ENCODE data around the gene BICD1. TPM values are rescaled to one million over a fixed set of nuclear protein-coding genes. Genes with fewer than 3 reads are reported as not detected.

The BICD1 gene
- total and polyA plus RNA-seq, 2 donors from 2014 or later: 3.8 to 36.7 TPM

DNA sequence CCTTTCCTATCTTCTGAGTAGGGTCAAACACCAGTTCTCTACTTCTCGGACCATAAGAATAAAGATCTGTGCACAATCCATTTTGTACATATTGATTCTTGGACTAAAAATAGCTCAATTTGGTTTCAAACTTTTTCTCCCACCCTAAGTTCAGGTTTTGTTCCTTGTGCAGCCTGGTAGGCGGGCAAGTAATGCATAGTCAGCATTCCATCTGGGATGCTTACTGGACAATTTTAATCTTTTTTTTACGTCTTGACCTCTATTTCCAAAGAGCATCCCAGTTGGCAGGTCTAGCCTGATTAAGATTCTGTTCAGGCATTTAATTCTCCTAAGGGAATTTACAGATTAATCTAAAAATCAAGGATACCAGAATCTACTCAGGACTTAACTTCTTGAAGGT is 126.9 kb downstream of the BICD1 start:
- TF ChIP-seq, protein P1, sequence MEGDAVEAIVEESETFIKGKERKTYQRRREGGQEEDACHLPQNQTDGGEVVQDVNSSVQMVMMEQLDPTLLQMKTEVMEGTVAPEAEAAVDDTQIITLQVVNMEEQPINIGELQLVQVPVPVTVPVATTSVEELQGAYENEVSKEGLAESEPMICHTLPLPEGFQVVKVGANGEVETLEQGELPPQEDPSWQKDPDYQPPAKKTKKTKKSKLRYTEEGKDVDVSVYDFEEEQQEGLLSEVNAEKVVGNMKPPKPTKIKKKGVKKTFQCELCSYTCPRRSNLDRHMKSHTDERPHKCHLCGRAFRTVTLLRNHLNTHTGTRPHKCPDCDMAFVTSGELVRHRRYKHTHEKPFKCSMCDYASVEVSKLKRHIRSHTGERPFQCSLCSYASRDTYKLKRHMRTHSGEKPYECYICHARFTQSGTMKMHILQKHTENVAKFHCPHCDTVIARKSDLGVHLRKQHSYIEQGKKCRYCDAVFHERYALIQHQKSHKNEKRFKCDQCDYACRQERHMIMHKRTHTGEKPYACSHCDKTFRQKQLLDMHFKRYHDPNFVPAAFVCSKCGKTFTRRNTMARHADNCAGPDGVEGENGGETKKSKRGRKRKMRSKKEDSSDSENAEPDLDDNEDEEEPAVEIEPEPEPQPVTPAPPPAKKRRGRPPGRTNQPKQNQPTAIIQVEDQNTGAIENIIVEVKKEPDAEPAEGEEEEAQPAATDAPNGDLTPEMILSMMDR (IDR thresholded peaks at IDR 0.05; ENCODE audit: borderline replicate concordance, extremely low read depth, insufficient read depth): no peak
- Histone ChIP-seq H3K4me3 (ENCODE audit: low read length in 3 of 3) (no peak overlapping the region), H3K36me3 (ENCODE audit: control insufficient read depth in 2 of 3, insufficient read depth in 3 of 3, low read length in 3 of 3) (no peaks in the 10 kb centered on the region), H3K27ac (ENCODE audit: low read depth in 2 of 2, low read length in 2 of 2) (no peak overlapping the region), H3K27me3 (ENCODE audit: control insufficient read depth, insufficient read depth, low read length) (no peaks in the 10 kb centered on the region), H3K9ac (ENCODE audit: low read length in 3 of 3) (no peak overlapping the region), H3K4me1 (ENCODE audit: control insufficient read depth in 2 of 3, insufficient read depth in 2 of 3, low read depth in 1 of 3, low read length in 3 of 3) (no peaks in the 10 kb centered on the region), H3K9me3 (ENCODE audit: control insufficient read depth in 2 of 3, insufficient read depth in 1 of 3, low read length in 3 of 3) (peaks cover 0 to 8% (median 0%) of the 10 kb centered on the region in 3 donors)
- no peak for FAIRE-seq
- intact Hi-C loops (cut with DNase I): no loop called here
- no peak for DNase-seq

DNA sequence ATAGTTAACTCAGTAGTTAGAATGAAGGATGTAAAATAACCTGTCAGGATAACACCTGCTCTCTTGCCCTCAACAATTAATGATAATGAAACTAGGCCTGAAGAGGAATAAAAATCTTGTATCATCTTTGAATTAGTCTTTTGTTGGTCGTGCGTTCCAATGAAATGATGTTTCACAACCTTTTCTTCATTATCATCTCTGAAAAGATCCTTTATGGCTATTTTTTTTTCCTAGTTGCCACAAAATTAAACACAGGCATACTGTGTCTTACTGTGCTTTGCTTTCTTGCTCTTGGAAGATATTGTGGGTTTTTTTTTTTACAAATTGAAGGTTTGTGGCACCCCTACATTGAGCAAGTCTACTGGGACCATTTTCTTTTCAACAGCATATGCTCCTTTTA is 128.6 kb downstream of the BICD1 start:
- H3K27me3 ChIP-seq (ENCODE audit: control insufficient read depth, insufficient read depth, low read length): no peaks in the 10 kb centered on the region

DNA sequence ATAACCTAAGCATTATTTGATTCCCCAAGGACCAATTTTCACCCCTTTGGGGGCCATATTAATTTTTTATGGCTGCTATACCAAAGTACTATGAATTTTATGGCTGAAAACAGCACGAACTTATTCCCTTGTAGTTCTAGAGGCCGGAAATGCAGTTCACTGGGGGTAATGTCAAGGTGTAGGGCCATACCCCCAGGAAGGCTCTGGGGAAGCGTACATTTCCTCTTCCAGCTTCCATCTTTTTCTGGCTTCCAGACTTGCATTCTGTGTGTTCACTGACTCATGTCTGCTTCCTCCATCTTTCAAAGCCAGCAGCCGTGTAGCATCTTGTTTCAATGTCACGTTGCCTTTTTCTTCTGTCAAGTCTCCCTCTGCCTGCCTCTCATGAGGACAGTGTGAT is 133.5 kb downstream of the BICD1 start:
- no peak overlapping the region for H3K9ac ChIP-seq (ENCODE audit: low read length in 3 of 3)
- no peak overlapping the region for H3K27ac ChIP-seq (ENCODE audit: low read depth in 2 of 2, low read length in 2 of 2)
- DNase-seq (peak in 3 of 5 donors; percentile 34 to 55 (median 52)), FAIRE-seq (no peak)
- H3K36me3 ChIP-seq (ENCODE audit: control insufficient read depth in 2 of 3, insufficient read depth in 3 of 3, low read length in 3 of 3): no peaks in the 10 kb centered on the region
- TF ChIP-seq, protein P1 (IDR thresholded peaks at IDR 0.05; ENCODE audit: borderline replicate concordance, extremely low read depth, insufficient read depth): no peak
- H3K27me3 ChIP-seq (ENCODE audit: control insufficient read depth, insufficient read depth, low read length): no peaks in the 10 kb centered on the region
- H3K4me1 ChIP-seq (ENCODE audit: control insufficient read depth in 2 of 3, insufficient read depth in 2 of 3, low read depth in 1 of 3, low read length in 3 of 3): no peaks in the 10 kb centered on the region
- intact Hi-C loops (cut with DNase I): no loop called here
- peaks cover 0 to 8% (median 0%) of the 10 kb centered on the region in 3 donors for H3K9me3 ChIP-seq (ENCODE audit: control insufficient read depth in 2 of 3, insufficient read depth in 1 of 3, low read length in 3 of 3)
- no peak overlapping the region for H3K4me3 ChIP-seq (ENCODE audit: low read length in 3 of 3)

More for the DNA sequence above, 128.6 kb downstream of the BICD1 start:
- H3K4me1 ChIP-seq (ENCODE audit: control insufficient read depth in 2 of 3, insufficient read depth in 2 of 3, low read depth in 1 of 3, low read length in 3 of 3): no peaks in the 10 kb centered on the region
- H3K36me3 ChIP-seq (ENCODE audit: control insufficient read depth in 2 of 3, insufficient read depth in 3 of 3, low read length in 3 of 3): no peaks in the 10 kb centered on the region
- H3K27ac ChIP-seq (ENCODE audit: low read depth in 2 of 2, low read length in 2 of 2): no peak overlapping the region
- H3K4me3 ChIP-seq (ENCODE audit: low read length in 3 of 3): no peak overlapping the region
- H3K9me3 ChIP-seq (ENCODE audit: control insufficient read depth in 2 of 3, insufficient read depth in 1 of 3, low read length in 3 of 3): peaks cover 0 to 8% (median 0%) of the 10 kb centered on the region in 3 donors
- TF ChIP-seq, protein P1 (IDR thresholded peaks at IDR 0.05; ENCODE audit: borderline replicate concordance, extremely low read depth, insufficient read depth): no peak
- DNase-seq (no peak), FAIRE-seq (no peak)
- H3K9ac ChIP-seq (ENCODE audit: low read length in 3 of 3): no peak overlapping the region
- intact Hi-C loops (cut with DNase I): no loop called here

DNA sequence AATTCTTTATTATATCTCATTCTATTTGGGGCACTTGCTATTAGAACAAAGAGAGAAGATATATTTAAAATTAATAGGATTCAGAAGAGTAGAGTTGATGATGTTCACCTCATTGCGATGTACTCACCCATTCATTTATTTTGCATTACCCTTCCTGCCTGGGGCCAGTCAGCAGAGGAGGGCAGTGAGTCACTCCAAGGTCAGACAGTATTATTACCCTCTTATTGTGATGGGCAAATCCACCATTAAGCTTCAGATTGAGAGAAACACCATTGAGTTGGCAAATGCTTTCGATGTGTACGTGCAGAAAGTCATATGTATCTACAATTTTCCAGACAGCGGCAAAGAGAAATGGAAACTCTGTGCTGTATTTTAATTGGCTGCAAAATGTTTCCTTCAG is 134.2 kb downstream of the BICD1 start:
- H3K9ac ChIP-seq (ENCODE audit: low read length in 3 of 3): no peak overlapping the region
- no peaks in the 10 kb centered on the region for H3K4me1 ChIP-seq (ENCODE audit: control insufficient read depth in 2 of 3, insufficient read depth in 2 of 3, low read depth in 1 of 3, low read length in 3 of 3)
- no peaks in the 10 kb centered on the region for H3K36me3 ChIP-seq (ENCODE audit: control insufficient read depth in 2 of 3, insufficient read depth in 3 of 3, low read length in 3 of 3)
- DNase-seq (no peak), FAIRE-seq (no peak)
- no peak overlapping the region for H3K4me3 ChIP-seq (ENCODE audit: low read length in 3 of 3)
- TF ChIP-seq, protein P1 (IDR thresholded peaks at IDR 0.05; ENCODE audit: borderline replicate concordance, extremely low read depth, insufficient read depth): no peak
- H3K27ac ChIP-seq (ENCODE audit: low read depth in 2 of 2, low read length in 2 of 2): no peak overlapping the region
- H3K27me3 ChIP-seq (ENCODE audit: control insufficient read depth, insufficient read depth, low read length): no peaks in the 10 kb centered on the region
- intact Hi-C loops (cut with DNase I): no loop called here
- peaks cover 0 to 8% (median 0%) of the 10 kb centered on the region in 3 donors for H3K9me3 ChIP-seq (ENCODE audit: control insufficient read depth in 2 of 3, insufficient read depth in 1 of 3, low read length in 3 of 3)
